BLaER1 (cell line): ENCODE data around the gene PSMC4.

Source experiments
- H3K27ac ChIP-seq: shearing (Covaris generic); formaldehyde crosslinking; 2 replicates; pipeline ENCODE4 v1.8.1; 2022
- H3K27me3 ChIP-seq: shearing (Covaris generic); formaldehyde crosslinking; 2 replicates; pipeline ENCODE4 v1.8.1; 2022
- H3K36me3 ChIP-seq: shearing (Covaris generic); formaldehyde crosslinking; 2 replicates; pipeline ENCODE4 v1.8.1; 2022
- H3K4me1 ChIP-seq: shearing (Covaris generic); formaldehyde crosslinking; 2 replicates; pipeline ENCODE4 v1.8.1; 2022
- H3K4me2 ChIP-seq: shearing (Covaris generic); formaldehyde crosslinking; 2 replicates; pipeline ENCODE4 v1.8.1; 2022
- H3K4me3 ChIP-seq: shearing (Covaris generic); formaldehyde crosslinking; 2 replicates; pipeline ENCODE4 v1.8.1; 2022
- H3K9ac ChIP-seq: shearing (Covaris generic); formaldehyde crosslinking; 2 replicates; pipeline ENCODE4 v1.8.1; 2022
- H3K9me3 ChIP-seq: shearing (Covaris generic); formaldehyde crosslinking; 2 replicates; pipeline ENCODE4 v1.8.1; 2022
- H4K20me1 ChIP-seq: shearing (Covaris generic); formaldehyde crosslinking; 2 replicates; pipeline ENCODE4 v1.8.1; 2022
- Cebpa-rat ChIP-seq: shearing (Covaris generic); IDR thresholded peaks from 2 replicates; pipeline ENCODE4 v1.8.1; 2022

Gene PSMC4

GRCh38 chr19:39934584-39935363, 36.2 kb upstream of the PSMC4 start, which contains the start of gene FCGBP:
Gene FCGBP, minus strand, starts transcription at chr19:39934634.
- Histone ChIP-seq H3K27me3 (no peaks in the 10 kb centered on the region), H3K27ac (no peak within 1 kb of the TSS), H3K4me3 (no peak within 1 kb of the TSS), H3K4me2 (peak within 1 kb of the TSS; percentile 53), H4K20me1 (no peaks in the 10 kb centered on the region), H3K9ac (no peak within 1 kb of the TSS), H3K4me1 (peaks cover 39% of the 10 kb centered on the region), H3K9me3 (peaks cover 5% of the 10 kb centered on the region), H3K36me3 (no peaks in the 10 kb centered on the region)
- no peak for TF ChIP-seq Cebpa-rat

GRCh38 chr19:39935364-39935661, 35.7 kb upstream of the PSMC4 start:
- no peak overlapping the region; the same call in 1 of the 2 replicates for H3K9ac ChIP-seq
- no peaks in the 10 kb centered on the region for H3K36me3 ChIP-seq
- H3K9me3 ChIP-seq = peaks cover 10% of the 10 kb centered on the region
- peak overlapping the region; percentile 53 for H3K4me2 ChIP-seq
- H4K20me1 ChIP-seq = no peaks in the 10 kb centered on the region
- H3K4me3 ChIP-seq = no peak overlapping the region
- TF ChIP-seq Cebpa-rat = no peak
- no peak overlapping the region for H3K27ac ChIP-seq
- peaks cover 40% of the 10 kb centered on the region for H3K4me1 ChIP-seq
- no peaks in the 10 kb centered on the region for H3K27me3 ChIP-seq

GRCh38 chr19:39936020-39936419, 34.9 kb upstream of the PSMC4 start:
- H3K9me3 ChIP-seq = peaks cover 13% of the 10 kb centered on the region
- H3K36me3 ChIP-seq = no peaks in the 10 kb centered on the region
- peak overlapping the region; percentile 53 for H3K4me2 ChIP-seq
- no peaks in the 10 kb centered on the region for H4K20me1 ChIP-seq
- H3K27me3 ChIP-seq = no peaks in the 10 kb centered on the region
- H3K9ac ChIP-seq = no peak overlapping the region
- TF ChIP-seq Cebpa-rat = no peak
- no peak overlapping the region for H3K4me3 ChIP-seq
- H3K27ac ChIP-seq = no peak overlapping the region
- peaks cover 45% of the 10 kb centered on the region for H3K4me1 ChIP-seq

GRCh38 chr19:39936622-39937021, 34.3 kb upstream of the PSMC4 start:
- peaks cover 5% of the 10 kb centered on the region; the same call in 1 of the 2 replicates for H4K20me1 ChIP-seq
- no peaks in the 10 kb centered on the region for H3K36me3 ChIP-seq
- no peaks in the 10 kb centered on the region for H3K27me3 ChIP-seq
- peaks cover 51% of the 10 kb centered on the region for H3K4me1 ChIP-seq
- no peak overlapping the region for H3K4me3 ChIP-seq
- no peak overlapping the region for H3K9ac ChIP-seq
- peak overlapping the region; percentile 53 for H3K4me2 ChIP-seq
- H3K9me3 ChIP-seq = peaks cover 13% of the 10 kb centered on the region
- H3K27ac ChIP-seq = no peak overlapping the region; the same call in 1 of the 2 replicates
- no peak for TF ChIP-seq Cebpa-rat

GRCh38 chr19:39937094-39937720, 33.8 kb upstream of the PSMC4 start:
- Histone ChIP-seq H3K9me3 (peaks cover 13% of the 10 kb centered on the region), H3K4me2 (peak overlapping the region; percentile 53), H3K4me1 (peaks cover 57% of the 10 kb centered on the region), H3K27me3 (no peaks in the 10 kb centered on the region), H3K9ac (no peak overlapping the region), H3K36me3 (no peaks in the 10 kb centered on the region), H3K4me3 (no peak overlapping the region), H3K27ac (no peak overlapping the region; the same call in 1 of the 2 replicates), H4K20me1 (peaks cover 11% of the 10 kb centered on the region; the same call in 1 of the 2 replicates)
- no peak for TF ChIP-seq Cebpa-rat

GRCh38 chr19:39937787-39938186, 33.2 kb upstream of the PSMC4 start:
- H4K20me1 ChIP-seq = peaks cover 13% of the 10 kb centered on the region; the same call in 1 of the 2 replicates
- no peak overlapping the region for H3K27ac ChIP-seq
- no peaks in the 10 kb centered on the region for H3K27me3 ChIP-seq
- no peak for TF ChIP-seq Cebpa-rat
- peaks cover 13% of the 10 kb centered on the region for H3K9me3 ChIP-seq
- peaks cover 62% of the 10 kb centered on the region for H3K4me1 ChIP-seq
- H3K36me3 ChIP-seq = no peaks in the 10 kb centered on the region
- H3K4me3 ChIP-seq = no peak overlapping the region
- no peak overlapping the region for H3K9ac ChIP-seq
- H3K4me2 ChIP-seq = peak overlapping the region; percentile 53

GRCh38 chr19:39939556-39939955, 31.4 kb upstream of the PSMC4 start:
- peaks cover 13% of the 10 kb centered on the region; the same call in 1 of the 2 replicates for H4K20me1 ChIP-seq
- H3K9ac ChIP-seq = no peak overlapping the region
- peak overlapping the region; percentile 26; the same call in 1 of the 2 replicates for H3K4me2 ChIP-seq
- no peaks in the 10 kb centered on the region for H3K36me3 ChIP-seq
- no peak for TF ChIP-seq Cebpa-rat
- peaks cover 13% of the 10 kb centered on the region for H3K9me3 ChIP-seq
- H3K4me3 ChIP-seq = no peak overlapping the region
- peaks cover 80% of the 10 kb centered on the region for H3K4me1 ChIP-seq
- H3K27ac ChIP-seq = no peak overlapping the region
- no peaks in the 10 kb centered on the region for H3K27me3 ChIP-seq

- H3K36me3 ChIP-seq = no peaks in the 10 kb centered on the region
Measured at GRCh38 chr19:39940221-39940833, 30.6 kb upstream of the PSMC4 start.

GRCh38 chr19:39941151-39941550, 29.8 kb upstream of the PSMC4 start:
- peaks cover 13% of the 10 kb centered on the region; the same call in 1 of the 2 replicates for H4K20me1 ChIP-seq
- no peak for TF ChIP-seq Cebpa-rat
- H3K9me3 ChIP-seq = peaks cover 13% of the 10 kb centered on the region
- H3K27me3 ChIP-seq = no peaks in the 10 kb centered on the region
- peak overlapping the region; percentile 36; the same call in 1 of the 2 replicates for H3K4me3 ChIP-seq
- H3K9ac ChIP-seq = no peak overlapping the region
- H3K36me3 ChIP-seq = no peaks in the 10 kb centered on the region
- H3K27ac ChIP-seq = peak overlapping the region; percentile 11; the same call in 1 of the 2 replicates
- peak overlapping the region; percentile 82 for H3K4me2 ChIP-seq
- H3K4me1 ChIP-seq = peaks cover 68% of the 10 kb centered on the region

More at GRCh38 chr19:39940221-39940833, 30.6 kb upstream of the PSMC4 start:
- peaks cover 13% of the 10 kb centered on the region for H3K9me3 ChIP-seq
- H3K9ac ChIP-seq = no peak overlapping the region
- H4K20me1 ChIP-seq = peaks cover 13% of the 10 kb centered on the region; the same call in 1 of the 2 replicates
- TF ChIP-seq Cebpa-rat = no peak
- H3K27ac ChIP-seq = no peak overlapping the region
- peaks cover 76% of the 10 kb centered on the region for H3K4me1 ChIP-seq
- no peaks in the 10 kb centered on the region for H3K27me3 ChIP-seq
- H3K4me2 ChIP-seq = no peak overlapping the region
- H3K4me3 ChIP-seq = no peak overlapping the region
